HCT116 (cell line): Measurements from ENCODE around the gene MED13L. TPM values are rescaled to one million over a fixed set of nuclear protein-coding genes. Genes with fewer than 3 reads are reported as not detected.

Experiments
- ATAC-seq: fragments of 200-7000 bp; cut with Tn5 transposase; 2 replicates; pipeline ENCODE4 v1.9.1; 2020; ENCODE audit warnings: mild to moderate bottlenecking, moderate library complexity
- BruUV-seq: library from RNA; stranded (reverse); fragments of 400-500 nt; replicated peaks from 2 replicates; lab custom pipeline; 2021; lab: Mats Ljungman, UMichigan
- CTCF ChIA-PET: fragments of 300-600 bp; sonication (Branson Sonifier 250); formaldehyde crosslinking; loops from one replicate; lab custom pipeline; 2021; ENCODE audit warnings: antibody characterized with exemption; lab: Charles Lee
- POLR2A ChIA-PET: fragments of 300-600, 350-600 bp; sonication (Branson Sonifier 250); formaldehyde crosslinking; loops from one replicate; lab custom pipeline; 2021; ENCODE audit warnings: antibody characterized with exemption; lab: Charles Lee
- RAD21 ChIA-PET, 2 experiments: fragments of 300-600 bp; sonication (Branson Sonifier 250); formaldehyde crosslinking; loops; one replicate each; lab custom pipeline; 2023; ENCODE audit warnings: low total read pairs in 2 of 2; ENCODE audit not compliant: uncharacterized antibody in 2 of 2, unreplicated experiment in 2 of 2, low non-redundant PET in 1 of 2; lab: Charles Lee
- DNase-seq: peaks from one replicate; pipeline ENCODE4 v3.0.0-alpha.2; 2010; ENCODE audit warnings: low read depth, low spot score
- H2AFZ ChIP-seq: fragments of 200-600 bp; shearing (Covaris generic), sonication (generic); 2 replicates; pipeline ENCODE4 v1.6.1; 2017; ENCODE audit warnings: low read depth, mixed run types, mixed read lengths, antibody characterized with exemption, low read length; ENCODE audit not compliant: poor library complexity, severe bottlenecking
- H3K27ac ChIP-seq: 2 replicates; pipeline ENCODE4 v1.5.1; 2012; ENCODE audit warnings: low read depth, low read length
- H3K27me3 ChIP-seq: fragments of 200-600 bp; sonication (generic); 2 replicates; pipeline ENCODE4 v1.6.1; 2016; ENCODE audit warnings: mixed run types, low read length, mixed read lengths; ENCODE audit not compliant: insufficient read depth
- H3K36me3 ChIP-seq, 2 experiments: fragments of 200-500 bp in 1 of 2; fragments of 200-600 bp in 1 of 2; sonication (Bioruptor generic) in 1 of 2; sonication (generic) in 1 of 2; 2 replicates each; pipeline versions ENCODE4 v1.5.1 to v1.6.1; 2014 to 2016; ENCODE audit warnings: low read length in 2 of 2, inconsistent platforms in 1 of 2, mixed read lengths in 1 of 2, mixed run types in 1 of 2; ENCODE audit not compliant: insufficient read depth in 2 of 2, control insufficient read depth in 1 of 2
- H3K4me1 ChIP-seq, 2 experiments: fragments of 200-600 bp in 1 of 2; sonication (generic) in 1 of 2; 2 replicates each; pipeline versions ENCODE4 v1.5.1 to v1.6.1; 2012 to 2017; ENCODE audit warnings: low read length in 2 of 2, inconsistent platforms in 1 of 2, mild to moderate bottlenecking in 1 of 2, mixed read lengths in 1 of 2, mixed run types in 1 of 2, moderate library complexity in 1 of 2; ENCODE audit not compliant: insufficient read depth in 2 of 2, control insufficient read depth in 1 of 2
- H3K4me2 ChIP-seq: fragments of 200-600 bp; sonication (generic); 2 replicates; pipeline ENCODE4 v1.6.1; 2017; ENCODE audit warnings: mixed run types, low read length, mixed read lengths
- H3K4me3 ChIP-seq, 2 experiments: fragments of 200-600 bp in 1 of 2; sonication (generic) in 1 of 2; replicated peaks in 1 of 2; 2 replicates each; pipeline ENCODE4 v1.5.1; 2011 to 2016; ENCODE audit warnings: low read length in 2 of 2, control low read depth in 1 of 2, low read depth in 1 of 2, mild to moderate bottlenecking in 1 of 2, mixed read lengths in 1 of 2, mixed run types in 1 of 2
- H3K79me2 ChIP-seq: fragments of 200-600 bp; sonication (generic); 2 replicates; pipeline ENCODE4 v1.6.1; 2017; ENCODE audit warnings: mild to moderate bottlenecking, mixed run types, low read length, moderate library complexity, mixed read lengths; ENCODE audit not compliant: insufficient read depth
- H3K9ac ChIP-seq: fragments of 200-600 bp; sonication (generic); 2 replicates; pipeline ENCODE4 v1.6.1; 2016; ENCODE audit warnings: low read length, mixed read lengths
- H3K9me2 ChIP-seq: fragments of 200-600 bp; sonication (generic), shearing (Covaris generic); 2 replicates; pipeline ENCODE4 v1.6.1; 2017; ENCODE audit warnings: mixed run types, mild to moderate bottlenecking, moderate library complexity; ENCODE audit not compliant: insufficient read depth
- H3K9me3 ChIP-seq, 2 experiments: fragments of 200-500 bp in 1 of 2; fragments of 200-600 bp in 1 of 2; sonication (Bioruptor generic) in 1 of 2; sonication (generic) in 1 of 2; 2 replicates each; pipeline ENCODE4 v1.6.1; 2014 to 2017; ENCODE audit warnings: low read length in 2 of 2, mixed read lengths in 2 of 2, inconsistent platforms in 1 of 2, low read depth in 1 of 2, mild to moderate bottlenecking in 1 of 2, mixed run types in 1 of 2, moderate library complexity in 1 of 2; ENCODE audit not compliant: control insufficient read depth in 1 of 2, insufficient read depth in 1 of 2
- H4K20me1 ChIP-seq: fragments of 200-600 bp; sonication (generic), shearing (Covaris generic); 2 replicates; pipeline ENCODE4 v1.6.1; 2017; ENCODE audit warnings: mixed run types, mild to moderate bottlenecking, moderate library complexity; ENCODE audit not compliant: insufficient read depth
- EGR1 ChIP-seq: IDR thresholded peaks from 2 replicates; pipeline ENCODE4 v1.6.1; 2012; ENCODE audit warnings: low read depth
- FOSL1 ChIP-seq: IDR thresholded peaks from 2 replicates; pipeline ENCODE4 v1.6.1; 2012; ENCODE audit warnings: low read depth
- JUND ChIP-seq: IDR thresholded peaks from 2 replicates; pipeline ENCODE4 v1.6.1; 2012
- SP1 ChIP-seq: IDR thresholded peaks from 2 replicates; pipeline ENCODE4 v1.6.1; 2012; ENCODE audit warnings: low read depth
- SRF ChIP-seq: IDR thresholded peaks from 2 replicates; pipeline ENCODE4 v1.6.1; 2012; ENCODE audit warnings: low read depth
- intact Hi-C: fragments of 100-400 bp; cut with micrococcal nuclease; formaldehyde crosslinking; loops from 2 replicates; pipeline ENCODE4 v1.10.0; 2022
- total RNA-seq: library from RNA; stranded (reverse); gene quantifications from one replicate; pipeline ENCODE4 v1.2.1, GENCODE V29; 2021; ENCODE audit not compliant: unreplicated experiment
- TF ChIP-seq, protein P1 (sequence below): IDR thresholded peaks from 2 replicates; pipeline ENCODE4 v1.6.1; 2012; ENCODE audit warnings: low read depth
- TF ChIP-seq, protein P2 (sequence below), 3 experiments: fragments of 200-600 bp in 1 of 3; sonication (generic) in 1 of 3; IDR thresholded peaks in 2 of 3; conservative IDR thresholded peaks in 1 of 3; 2 replicates each; pipeline ENCODE4 v1.5.1; 2012 to 2017; ENCODE audit warnings: low read depth in 2 of 3, low read length in 2 of 3, antibody characterized with exemption in 1 of 3, borderline replicate concordance in 1 of 3, control low read depth in 1 of 3, mild to moderate bottlenecking in 1 of 3, mixed read lengths in 1 of 3, mixed run types in 1 of 3, moderate library complexity in 1 of 3; ENCODE audit not compliant: insufficient read depth in 1 of 3

The MED13L gene
- total RNA-seq, 1 experiment from 2014 or later: 176 TPM

DNA sequence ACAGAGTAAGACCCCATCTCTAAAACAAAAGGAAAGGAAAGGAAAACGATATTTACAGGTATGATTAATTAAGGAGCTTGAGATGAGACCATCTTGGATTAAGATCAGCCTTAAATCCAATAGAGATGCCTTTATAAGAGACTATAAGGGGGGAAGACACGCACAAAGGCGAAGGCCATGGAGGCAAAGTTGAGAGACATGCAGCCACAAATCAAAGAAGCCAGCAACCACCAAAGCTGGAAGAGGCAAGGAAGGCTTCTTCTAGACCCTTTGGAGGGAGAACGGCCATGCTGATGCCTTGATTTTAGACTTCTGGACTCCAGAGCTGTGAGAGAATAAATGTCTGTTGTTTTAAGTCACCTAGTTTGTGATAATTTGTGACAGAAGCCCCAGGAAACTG is 39.6 kb upstream of the MED13L start:
- intact Hi-C loops: no loop called here
- H3K4me3 ChIP-seq: no peak overlapping the region
- no TSS peak for BruUV-seq

More for the DNA sequence above, 39.6 kb upstream of the MED13L start:
- Histone ChIP-seq H3K79me2 (no peaks in the 10 kb centered on the region), H3K36me3 (no peaks in the 10 kb centered on the region), H2AFZ (no peak overlapping the region), H3K4me1 (peaks cover 0 to 18% of the 10 kb centered on the region in 2 experiments; a peak in 1 of 4 replicates), H3K4me2 (no peak overlapping the region), H3K9me2 (no peaks in the 10 kb centered on the region), H3K27ac (no peak overlapping the region), H4K20me1 (no peaks in the 10 kb centered on the region), H3K9ac (no peak overlapping the region), H3K27me3 (no peaks in the 10 kb centered on the region), H3K9me3 (no peaks in the 10 kb centered on the region)
- TF ChIP-seq SRF: no peak
- TF ChIP-seq, protein P1, sequence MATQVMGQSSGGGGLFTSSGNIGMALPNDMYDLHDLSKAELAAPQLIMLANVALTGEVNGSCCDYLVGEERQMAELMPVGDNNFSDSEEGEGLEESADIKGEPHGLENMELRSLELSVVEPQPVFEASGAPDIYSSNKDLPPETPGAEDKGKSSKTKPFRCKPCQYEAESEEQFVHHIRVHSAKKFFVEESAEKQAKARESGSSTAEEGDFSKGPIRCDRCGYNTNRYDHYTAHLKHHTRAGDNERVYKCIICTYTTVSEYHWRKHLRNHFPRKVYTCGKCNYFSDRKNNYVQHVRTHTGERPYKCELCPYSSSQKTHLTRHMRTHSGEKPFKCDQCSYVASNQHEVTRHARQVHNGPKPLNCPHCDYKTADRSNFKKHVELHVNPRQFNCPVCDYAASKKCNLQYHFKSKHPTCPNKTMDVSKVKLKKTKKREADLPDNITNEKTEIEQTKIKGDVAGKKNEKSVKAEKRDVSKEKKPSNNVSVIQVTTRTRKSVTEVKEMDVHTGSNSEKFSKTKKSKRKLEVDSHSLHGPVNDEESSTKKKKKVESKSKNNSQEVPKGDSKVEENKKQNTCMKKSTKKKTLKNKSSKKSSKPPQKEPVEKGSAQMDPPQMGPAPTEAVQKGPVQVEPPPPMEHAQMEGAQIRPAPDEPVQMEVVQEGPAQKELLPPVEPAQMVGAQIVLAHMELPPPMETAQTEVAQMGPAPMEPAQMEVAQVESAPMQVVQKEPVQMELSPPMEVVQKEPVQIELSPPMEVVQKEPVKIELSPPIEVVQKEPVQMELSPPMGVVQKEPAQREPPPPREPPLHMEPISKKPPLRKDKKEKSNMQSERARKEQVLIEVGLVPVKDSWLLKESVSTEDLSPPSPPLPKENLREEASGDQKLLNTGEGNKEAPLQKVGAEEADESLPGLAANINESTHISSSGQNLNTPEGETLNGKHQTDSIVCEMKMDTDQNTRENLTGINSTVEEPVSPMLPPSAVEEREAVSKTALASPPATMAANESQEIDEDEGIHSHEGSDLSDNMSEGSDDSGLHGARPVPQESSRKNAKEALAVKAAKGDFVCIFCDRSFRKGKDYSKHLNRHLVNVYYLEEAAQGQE: no peak
- TF ChIP-seq, protein P2, sequence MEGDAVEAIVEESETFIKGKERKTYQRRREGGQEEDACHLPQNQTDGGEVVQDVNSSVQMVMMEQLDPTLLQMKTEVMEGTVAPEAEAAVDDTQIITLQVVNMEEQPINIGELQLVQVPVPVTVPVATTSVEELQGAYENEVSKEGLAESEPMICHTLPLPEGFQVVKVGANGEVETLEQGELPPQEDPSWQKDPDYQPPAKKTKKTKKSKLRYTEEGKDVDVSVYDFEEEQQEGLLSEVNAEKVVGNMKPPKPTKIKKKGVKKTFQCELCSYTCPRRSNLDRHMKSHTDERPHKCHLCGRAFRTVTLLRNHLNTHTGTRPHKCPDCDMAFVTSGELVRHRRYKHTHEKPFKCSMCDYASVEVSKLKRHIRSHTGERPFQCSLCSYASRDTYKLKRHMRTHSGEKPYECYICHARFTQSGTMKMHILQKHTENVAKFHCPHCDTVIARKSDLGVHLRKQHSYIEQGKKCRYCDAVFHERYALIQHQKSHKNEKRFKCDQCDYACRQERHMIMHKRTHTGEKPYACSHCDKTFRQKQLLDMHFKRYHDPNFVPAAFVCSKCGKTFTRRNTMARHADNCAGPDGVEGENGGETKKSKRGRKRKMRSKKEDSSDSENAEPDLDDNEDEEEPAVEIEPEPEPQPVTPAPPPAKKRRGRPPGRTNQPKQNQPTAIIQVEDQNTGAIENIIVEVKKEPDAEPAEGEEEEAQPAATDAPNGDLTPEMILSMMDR (IDR thresholded peaks at IDR 0.05 in 2 of 3, conservative IDR thresholded peaks at IDR 0.05 in 1 of 3; ENCODE audit: borderline replicate concordance in 1 of 3, insufficient read depth in 1 of 3, low read depth in 2 of 3, low read length in 2 of 3): no peak
- no peak for TF ChIP-seq JUND
- no peak for TF ChIP-seq EGR1
- TF ChIP-seq SP1: no peak
- no peak for TF ChIP-seq FOSL1
- no peak for ATAC-seq
- no peak for DNase-seq
- RAD21 ChIA-PET: no interaction called here
- CTCF ChIA-PET: no interaction called here
- POLR2A ChIA-PET: no interaction called here
